Esophagus mucosa (tissue), 1 donor: Measurements from ENCODE around the gene FLNB. TPM values are rescaled to one million over a fixed set of nuclear protein-coding genes. Genes with fewer than 3 reads are reported as not detected.

Experiments used
- ATAC-seq: fragments of 200-7000 bp; cut with Tn5 transposase; one replicate; pipeline ENCODE4 v1.9.1; 2020
- total RNA-seq: library from RNA; stranded (reverse); gene quantifications from one replicate; pipeline ENCODE4 v1.2.4, GENCODE V29; 2023
- donor health status: DM: yes; HTN: yes; CAD: no.

The FLNB gene
- total RNA-seq, 1 donor from 2014 or later: 124 TPM

GRCh38 chr3:58082047-58082446 is 73.8 kb downstream of the FLNB start:
- no peak for ATAC-seq

DNA sequence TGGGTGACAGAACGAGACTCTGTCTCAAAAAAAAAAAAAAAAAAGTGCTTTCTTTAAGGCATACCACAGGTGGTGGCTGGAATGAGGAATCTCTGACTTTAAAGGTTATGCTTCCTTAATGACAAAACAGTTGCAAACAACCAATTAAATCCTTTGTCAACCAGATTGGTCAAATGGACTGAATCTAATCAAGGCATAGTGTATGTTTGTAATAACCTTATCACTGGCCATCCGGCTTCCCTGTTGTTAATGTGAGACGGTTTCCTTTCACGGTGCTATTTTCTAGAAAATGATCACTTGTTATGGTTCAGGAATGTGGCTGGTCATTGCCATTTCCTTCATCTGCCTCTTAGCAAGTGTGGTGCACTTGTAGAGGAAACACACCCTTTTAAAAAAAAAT is 75.9 kb downstream of the FLNB start:
- ATAC-seq: no peak

- ATAC-seq: no peak
These were observed 76.7 kb downstream of the FLNB start for GRCh38 chr3:58084788-58085543.

DNA sequence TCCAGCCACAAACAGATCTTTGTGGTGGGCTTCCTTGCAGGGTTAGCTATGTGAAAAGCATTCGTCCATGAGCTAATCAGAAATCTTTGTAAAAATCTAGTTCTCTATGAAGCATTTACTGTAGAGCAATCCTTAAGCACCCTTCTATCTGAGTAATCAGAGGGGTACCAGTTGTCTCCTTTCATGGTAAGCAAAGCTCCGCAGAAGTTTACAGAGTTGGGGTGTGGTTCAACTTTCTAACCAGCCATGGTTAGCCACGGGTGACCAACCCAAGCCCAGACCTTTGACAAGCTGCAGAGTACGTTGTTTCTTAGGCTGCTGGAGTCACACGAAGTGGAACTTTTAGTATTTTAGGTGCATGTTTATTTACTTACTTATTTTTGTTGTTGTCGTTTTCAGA is 77.4 kb downstream of the FLNB start:
- ATAC-seq: peak; percentile 22

GRCh38 chr3:58088501-58088900 is 80.3 kb downstream of the FLNB start:
- no peak for ATAC-seq

- no peak for ATAC-seq
These were observed 82.1 kb downstream of the FLNB start for GRCh38 chr3:58090351-58090750.

DNA sequence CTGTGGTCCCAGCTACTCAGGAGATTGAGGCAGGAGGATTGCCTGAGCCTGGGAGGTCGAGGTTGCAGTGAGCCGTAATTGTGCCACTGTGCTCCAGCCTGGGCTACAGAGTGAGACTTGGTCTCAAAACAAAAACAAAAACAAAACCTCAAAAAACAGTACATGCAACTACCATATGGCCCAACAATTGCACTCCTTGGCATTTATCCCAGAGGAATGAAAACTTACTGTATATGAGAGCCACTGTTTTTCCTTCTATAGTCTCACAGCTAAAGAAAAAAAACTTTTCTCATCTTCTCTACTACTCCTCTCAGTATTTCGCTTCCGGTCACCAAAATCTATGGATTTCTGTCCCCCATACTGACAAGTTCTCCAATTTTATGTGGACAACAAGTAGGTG is 84.3 kb downstream of the FLNB start:
- ATAC-seq: no peak

DNA sequence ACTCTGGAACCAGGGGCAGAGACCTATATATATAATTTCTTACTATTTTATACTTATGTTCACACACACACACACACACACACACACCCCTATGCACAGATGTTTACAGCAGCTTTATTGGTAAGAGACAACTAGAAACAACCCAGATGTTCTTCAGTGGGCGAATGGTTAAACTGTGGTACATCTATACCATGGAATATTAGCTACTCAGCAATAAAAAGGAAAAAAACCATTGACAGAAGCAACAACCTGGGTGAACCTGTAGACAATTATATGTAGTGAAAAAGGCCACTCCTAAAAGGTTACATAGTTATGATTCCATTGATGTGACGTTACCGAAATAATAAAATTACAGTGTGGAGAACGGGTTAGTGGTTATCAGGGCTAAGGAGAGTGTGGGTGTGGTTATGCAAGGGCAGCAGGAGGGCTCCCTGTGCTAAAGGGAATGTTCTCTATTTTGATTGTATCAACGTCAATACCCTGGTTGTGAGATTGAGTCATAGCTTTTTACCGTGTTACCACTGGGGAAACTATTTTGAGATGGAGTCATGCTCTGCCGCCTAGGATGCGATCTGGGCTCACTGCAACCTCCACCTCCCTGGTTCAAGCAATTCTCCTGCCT is 85.5 kb downstream of the FLNB start:
- no peak for ATAC-seq

- no peak for ATAC-seq
These were observed 86.4 kb downstream of the FLNB start for GRCh38 chr3:58094657-58095056.

DNA sequence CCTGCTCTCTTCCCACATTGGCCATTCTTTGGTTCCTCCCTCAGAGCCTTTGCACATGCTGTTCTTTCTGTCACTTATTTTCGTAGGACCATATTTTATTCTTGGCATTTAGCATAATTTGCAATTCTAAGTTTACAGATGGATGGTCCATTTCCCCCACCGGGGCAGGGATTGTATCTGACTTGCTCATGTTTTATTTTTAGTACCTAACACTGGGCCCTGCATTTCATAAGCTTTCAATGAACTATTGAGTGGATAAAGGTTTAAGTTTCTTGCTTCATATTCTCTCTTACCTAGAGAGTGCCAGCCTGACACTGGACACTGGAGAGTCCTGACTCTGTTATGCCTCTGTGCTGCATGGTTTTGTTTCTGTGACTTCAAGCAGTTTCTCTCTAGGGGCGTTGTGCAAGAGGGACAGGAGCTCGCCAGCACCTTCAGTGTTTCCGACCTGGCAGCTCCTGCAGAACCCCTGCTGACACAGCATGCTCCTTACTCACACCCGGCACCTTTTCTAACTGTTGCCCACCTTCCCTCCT is 87.4 kb downstream of the FLNB start:
- no peak for ATAC-seq

DNA sequence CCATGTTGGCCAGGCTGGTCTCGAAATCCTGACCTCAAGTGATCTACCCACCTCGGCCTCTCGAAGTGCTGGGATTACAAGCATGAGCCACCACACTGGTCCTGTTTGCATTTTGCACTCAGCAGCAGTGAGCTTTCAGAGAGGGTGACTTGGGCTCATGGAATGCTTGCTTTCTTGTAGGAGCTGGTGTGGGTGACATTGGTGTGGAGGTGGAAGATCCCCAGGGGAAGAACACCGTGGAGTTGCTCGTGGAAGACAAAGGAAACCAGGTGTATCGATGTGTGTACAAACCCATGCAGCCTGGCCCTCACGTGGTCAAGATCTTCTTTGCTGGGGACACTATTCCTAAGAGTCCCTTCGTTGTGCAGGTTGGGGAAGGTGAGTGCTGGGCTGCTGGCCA is 90.3 kb downstream of the FLNB start:
- no peak for ATAC-seq

- ATAC-seq: no peak
These were observed 91.6 kb downstream of the FLNB start for GRCh38 chr3:58099865-58100264.

DNA sequence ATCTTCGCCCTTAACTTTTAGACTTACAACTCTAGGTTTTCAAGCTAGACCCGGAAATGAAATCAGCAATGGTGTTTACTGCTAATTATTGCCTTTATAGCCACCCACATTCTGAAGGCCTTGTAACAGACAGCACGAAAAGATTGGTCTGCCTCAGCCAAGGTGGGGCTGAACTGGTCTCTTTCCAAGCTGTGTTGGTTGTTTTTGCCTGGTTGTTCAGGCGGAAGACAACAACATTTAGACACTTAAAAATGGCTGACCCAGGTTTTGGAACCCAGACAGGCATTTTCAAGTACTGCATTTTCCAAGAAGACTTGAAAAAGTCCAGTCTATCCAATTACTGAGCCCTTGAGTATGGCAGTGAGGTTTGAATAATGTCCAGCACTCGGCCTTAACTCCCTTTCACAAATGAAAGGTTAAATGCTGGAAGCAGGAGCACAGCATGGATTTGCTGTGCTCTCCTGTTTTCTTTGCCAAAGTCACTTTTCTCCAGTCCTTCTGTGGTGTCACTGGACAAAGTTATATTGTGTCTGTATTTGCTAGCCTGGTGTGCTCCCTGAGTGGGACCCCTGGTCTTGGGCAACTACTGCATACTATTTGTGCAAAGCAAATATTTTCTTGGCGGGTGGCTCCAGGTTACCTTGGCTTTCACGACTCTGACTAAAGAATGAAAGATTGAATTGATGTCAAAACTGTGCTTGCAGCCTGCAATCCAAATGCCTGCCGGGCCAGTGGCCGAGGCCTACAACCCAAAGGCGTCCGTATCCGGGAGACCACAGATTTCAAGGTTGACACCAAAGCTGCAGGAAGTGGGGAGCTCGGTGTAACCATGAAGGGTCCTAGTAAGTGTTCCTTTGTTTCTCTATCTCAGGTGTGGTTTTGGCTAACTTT is 93.5 kb downstream of the FLNB start:
- no peak for ATAC-seq

DNA sequence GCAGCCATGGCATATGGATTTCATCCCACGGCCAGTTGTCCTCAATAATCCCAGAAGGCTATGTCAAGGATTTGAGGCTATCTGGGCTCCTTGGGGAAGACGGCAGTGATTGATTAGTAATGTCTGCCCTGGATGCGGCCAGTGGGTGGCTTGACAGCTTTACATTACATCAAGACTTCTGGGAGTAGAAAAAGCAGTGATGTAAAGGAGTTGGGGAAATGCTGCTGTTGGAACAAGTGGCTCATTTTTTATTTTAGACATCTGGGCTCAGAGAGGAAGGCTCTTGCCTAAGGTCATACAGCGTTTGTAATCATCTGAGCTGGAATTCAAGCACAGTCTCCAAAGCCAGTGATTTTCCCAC is 94.1 kb downstream of the FLNB start:
- no peak for ATAC-seq

DNA sequence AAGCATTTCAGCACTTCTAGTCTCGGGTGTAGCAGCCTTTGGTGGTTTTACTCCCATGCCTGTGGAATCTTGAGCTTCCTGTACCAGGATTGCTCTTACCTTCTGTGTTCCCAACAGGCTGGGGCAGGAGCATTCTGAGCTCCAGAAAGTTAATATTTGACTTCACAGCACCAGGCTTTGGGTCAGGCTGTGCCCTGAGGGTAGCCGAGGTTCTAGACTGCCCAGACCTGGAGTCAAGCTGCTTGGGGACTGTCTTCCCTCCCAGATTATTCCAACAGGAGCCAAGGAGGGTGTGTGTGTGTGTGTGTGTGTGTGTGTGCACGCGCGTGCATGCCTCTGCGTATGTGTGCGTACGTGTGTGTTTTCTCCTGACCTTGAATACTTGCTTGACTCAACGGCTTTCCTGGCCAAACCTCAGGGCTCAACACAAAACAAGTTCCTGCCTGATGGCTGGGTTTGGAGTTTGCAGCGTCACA is 94.8 kb downstream of the FLNB start:
- ATAC-seq: peak; percentile 87

GRCh38 chr3:58104151-58104550 is 95.9 kb downstream of the FLNB start:
- ATAC-seq: no peak

DNA sequence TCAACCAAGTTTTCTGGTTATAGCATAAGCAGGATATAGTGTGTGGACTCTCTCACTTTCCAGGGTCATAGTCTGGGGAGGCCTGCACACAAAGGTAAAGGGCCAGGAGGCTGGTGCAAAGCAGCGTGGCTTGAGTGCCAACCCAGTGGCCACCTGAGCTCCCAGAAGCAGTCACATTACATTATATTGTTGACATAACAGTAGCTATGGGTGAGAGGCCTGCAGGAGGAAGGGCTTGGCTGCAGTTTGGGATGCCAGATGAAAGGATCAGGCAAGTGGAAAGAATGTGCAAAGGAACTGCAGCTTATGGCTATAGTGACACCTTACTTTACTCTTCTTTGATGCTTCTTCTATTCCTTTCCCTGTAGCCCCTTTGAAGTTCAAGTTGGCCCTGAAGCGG is 96.5 kb downstream of the FLNB start:
- no peak for ATAC-seq

DNA sequence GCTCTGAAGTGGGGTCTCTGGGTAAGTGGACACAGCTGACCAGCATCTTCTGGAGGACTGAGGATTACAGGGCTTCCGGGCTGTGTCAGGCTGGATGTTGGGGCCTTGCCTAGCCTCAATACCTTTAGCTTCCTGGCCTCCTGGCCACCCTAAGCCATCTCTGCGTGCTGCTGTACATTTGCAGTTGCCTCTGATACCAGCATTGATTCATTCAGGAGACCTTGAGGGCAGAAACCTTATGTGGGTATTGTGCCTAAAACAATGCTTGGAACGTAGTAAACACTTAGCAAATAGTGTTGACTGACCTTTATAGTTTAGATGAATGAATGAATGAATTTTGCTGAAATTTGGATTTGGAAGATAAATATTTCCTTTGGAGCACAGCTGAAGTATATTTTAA is 97.0 kb downstream of the FLNB start:
- no peak for ATAC-seq

DNA sequence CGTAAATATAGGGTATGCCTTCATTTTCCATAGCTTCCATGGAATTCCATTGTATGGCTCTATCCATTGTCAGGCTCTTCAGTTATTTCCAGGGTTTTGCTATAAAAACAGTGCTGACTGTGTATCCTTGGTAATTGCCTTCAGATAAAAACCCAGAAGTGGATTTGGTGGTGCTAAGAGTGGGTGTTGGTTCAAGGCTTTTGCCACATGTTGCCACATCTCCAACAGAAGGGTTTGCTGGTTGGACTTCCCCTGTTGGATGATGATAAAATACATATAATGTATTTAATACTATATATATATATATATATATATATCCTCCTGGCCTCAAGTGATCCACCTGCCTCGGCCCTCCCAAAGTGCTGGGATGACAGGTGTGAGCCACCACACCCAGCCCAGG is 97.8 kb downstream of the FLNB start:
- ATAC-seq: no peak

DNA sequence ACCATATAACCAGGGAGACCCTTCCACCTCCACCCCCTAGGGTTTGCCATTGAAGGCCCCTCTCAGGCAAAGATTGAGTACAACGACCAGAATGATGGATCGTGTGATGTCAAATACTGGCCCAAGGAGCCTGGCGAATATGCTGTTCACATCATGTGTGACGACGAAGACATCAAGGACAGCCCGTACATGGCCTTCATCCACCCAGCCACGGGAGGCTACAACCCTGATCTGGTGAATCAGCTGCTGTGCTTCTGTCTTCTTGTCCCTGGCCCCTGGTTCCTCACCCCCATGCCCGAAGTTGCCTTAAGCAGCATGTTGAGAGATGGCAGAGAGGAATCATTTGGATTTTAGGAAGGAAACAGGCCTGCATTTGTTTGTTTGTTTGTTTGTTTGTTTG is 98.4 kb downstream of the FLNB start:
- ATAC-seq: no peak

GRCh38 chr3:58107597-58107996 is 99.4 kb downstream of the FLNB start:
- no peak for ATAC-seq

- ATAC-seq: peak; percentile 78
These were observed 101.5 kb downstream of the FLNB start for GRCh38 chr3:58109752-58110151.

DNA sequence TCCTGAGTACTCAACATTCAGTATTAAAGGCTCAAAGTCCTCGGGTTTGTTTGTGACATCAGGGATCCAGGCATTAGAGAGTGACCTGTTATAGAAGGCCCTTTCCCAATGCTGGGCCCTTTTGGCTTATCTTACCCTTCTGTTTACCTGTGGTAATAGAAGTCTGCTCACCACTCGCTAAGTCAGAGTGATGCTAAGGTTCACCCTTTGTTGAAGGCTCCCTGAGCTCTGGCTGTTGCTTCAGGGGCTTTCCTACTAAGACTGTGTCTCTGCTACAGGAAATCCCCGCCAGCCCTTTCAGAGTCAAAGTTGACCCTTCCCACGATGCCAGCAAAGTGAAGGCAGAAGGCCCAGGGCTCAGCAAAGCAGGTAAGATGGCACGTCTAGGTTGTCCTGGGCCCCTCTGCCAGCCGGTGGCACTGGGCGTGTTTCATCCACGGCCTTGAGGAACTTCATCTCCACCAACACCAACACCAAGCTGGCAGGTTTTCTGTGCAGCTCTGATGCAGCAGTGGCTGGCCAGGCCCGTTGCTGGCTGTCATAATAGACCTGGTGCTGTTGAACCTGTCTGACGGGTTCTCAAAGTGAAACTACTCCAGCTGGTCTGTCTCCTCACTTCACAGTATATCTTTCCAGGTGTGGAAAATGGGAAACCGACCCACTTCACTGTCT is 103.4 kb downstream of the FLNB start:
- ATAC-seq: peak; percentile 92
